NB4 (cell line): ENCODE data around the gene MEIS1.

Experiments used
- POLR2A ChIP-seq: IDR thresholded peaks from 2 replicates; pipeline ENCODE4 v1.6.1; 2011; ENCODE audit warnings: mild to moderate bottlenecking; ENCODE audit not compliant: insufficient read length; ENCODE audit errors: extremely low read depth
- TF ChIP-seq, protein P1 (sequence below): IDR thresholded peaks from one replicate; pipeline ENCODE4 v1.5.1; 2012; ENCODE audit warnings: low read depth, low read length
- TF ChIP-seq, protein P2 (sequence below): IDR thresholded peaks from 2 replicates; pipeline ENCODE4 v1.6.1; 2011; ENCODE audit warnings: low read depth, low read length

DNA sequence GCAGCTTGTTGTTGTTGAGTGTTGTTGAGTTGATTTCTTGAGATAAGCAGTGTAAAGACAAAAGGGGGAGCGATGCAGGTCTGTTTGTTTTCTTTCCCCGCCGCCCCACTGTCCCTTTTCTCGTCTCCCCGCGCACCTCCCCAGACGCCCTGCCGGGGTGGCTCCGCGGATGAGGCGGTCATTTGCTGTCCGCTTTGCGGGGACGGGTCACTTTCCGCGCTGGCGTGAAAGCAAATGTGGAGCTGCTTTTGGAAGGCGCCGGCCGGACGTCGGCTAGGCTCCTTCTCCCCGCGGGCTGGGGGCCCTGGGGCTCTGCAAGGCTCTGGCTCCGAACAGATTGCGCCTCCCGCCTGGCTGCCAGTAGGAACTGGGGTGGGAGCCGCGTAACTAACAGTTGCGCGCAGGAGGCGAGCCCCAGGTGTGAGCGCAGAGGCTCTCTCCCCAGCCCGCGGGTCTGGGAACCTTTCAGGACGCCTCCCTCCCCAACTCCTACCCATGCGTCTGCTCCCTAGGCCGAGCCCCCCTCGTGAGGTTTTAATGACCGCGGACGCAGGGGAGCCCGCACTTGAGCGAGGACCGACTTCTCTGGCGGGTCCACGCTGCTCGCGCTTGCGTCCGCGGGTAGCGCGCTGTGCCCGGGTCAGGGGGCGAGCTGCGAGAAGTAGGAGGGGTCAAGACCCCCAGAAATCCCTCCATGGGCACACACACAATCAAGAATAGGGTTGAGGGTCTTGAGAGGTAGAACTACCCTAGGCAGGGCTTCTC, 146.6 kb downstream of the MEIS1 start:
- TF ChIP-seq, protein P1, sequence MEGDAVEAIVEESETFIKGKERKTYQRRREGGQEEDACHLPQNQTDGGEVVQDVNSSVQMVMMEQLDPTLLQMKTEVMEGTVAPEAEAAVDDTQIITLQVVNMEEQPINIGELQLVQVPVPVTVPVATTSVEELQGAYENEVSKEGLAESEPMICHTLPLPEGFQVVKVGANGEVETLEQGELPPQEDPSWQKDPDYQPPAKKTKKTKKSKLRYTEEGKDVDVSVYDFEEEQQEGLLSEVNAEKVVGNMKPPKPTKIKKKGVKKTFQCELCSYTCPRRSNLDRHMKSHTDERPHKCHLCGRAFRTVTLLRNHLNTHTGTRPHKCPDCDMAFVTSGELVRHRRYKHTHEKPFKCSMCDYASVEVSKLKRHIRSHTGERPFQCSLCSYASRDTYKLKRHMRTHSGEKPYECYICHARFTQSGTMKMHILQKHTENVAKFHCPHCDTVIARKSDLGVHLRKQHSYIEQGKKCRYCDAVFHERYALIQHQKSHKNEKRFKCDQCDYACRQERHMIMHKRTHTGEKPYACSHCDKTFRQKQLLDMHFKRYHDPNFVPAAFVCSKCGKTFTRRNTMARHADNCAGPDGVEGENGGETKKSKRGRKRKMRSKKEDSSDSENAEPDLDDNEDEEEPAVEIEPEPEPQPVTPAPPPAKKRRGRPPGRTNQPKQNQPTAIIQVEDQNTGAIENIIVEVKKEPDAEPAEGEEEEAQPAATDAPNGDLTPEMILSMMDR: no peak
- no peak for TF ChIP-seq POLR2A
- TF ChIP-seq, protein P2, sequence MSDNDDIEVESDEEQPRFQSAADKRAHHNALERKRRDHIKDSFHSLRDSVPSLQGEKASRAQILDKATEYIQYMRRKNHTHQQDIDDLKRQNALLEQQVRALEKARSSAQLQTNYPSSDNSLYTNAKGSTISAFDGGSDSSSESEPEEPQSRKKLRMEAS: no peak
